ENCODE measurements around the gene GID4.

- TF ChIP-seq CTCF (conservative IDR thresholded peaks at IDR 0.05; ENCODE audit: low read length) (no peak), EZH2phosphoT487 (IDR thresholded peaks at IDR 0.05; ENCODE audit: borderline replicate concordance) (no peak)
Observed at GRCh38 chr17:18076936-18077335, 37.7 kb downstream of the GID4 start.

Measured in Loucy (cell line).